HG02943 (cell line): Measurements from ENCODE around the gene CAST.
"Not testable (repeated sequence)": the region's sequence is repeated elsewhere in the genome, so short reads cannot be mapped to it uniquely, and the experiment has no call there.

ENCODE experiments used
- ATAC-seq: cut with Tn5 transposase; IDR thresholded peaks from one replicate; pipeline ENCODE4 v1.9.1; 2021; ENCODE audit warnings: mild to moderate bottlenecking, low read depth, moderate library complexity; ENCODE audit not compliant: unreplicated experiment

The CAST gene

GRCh38 chr5:96742538-96742937 lies 80.4 kb downstream of the CAST start:
- no peak for ATAC-seq

GRCh38 chr5:96743065-96743768 lies 81.0 kb downstream of the CAST start:
- ATAC-seq: no peak

- ATAC-seq: no peak
Measured at GRCh38 chr5:96743805-96744204, 81.6 kb downstream of the CAST start.

- not testable (repeated sequence) for ATAC-seq
Measured at GRCh38 chr5:96744218-96744617, 82.0 kb downstream of the CAST start.

- ATAC-seq: no peak
Measured at GRCh38 chr5:96745025-96745424, 82.8 kb downstream of the CAST start.

GRCh38 chr5:96745844-96746531 lies 83.8 kb downstream of the CAST start:
- no peak for ATAC-seq

GRCh38 chr5:96747720-96748119 lies 85.5 kb downstream of the CAST start:
- ATAC-seq: no peak

GRCh38 chr5:96750110-96750822 lies 88.1 kb downstream of the CAST start:
- ATAC-seq: no peak

GRCh38 chr5:96751203-96752169 lies 89.3 kb downstream of the CAST start:
- no peak for ATAC-seq

GRCh38 chr5:96752341-96753016 lies 90.3 kb downstream of the CAST start:
- ATAC-seq: no peak

GRCh38 chr5:96753017-96753397 lies 90.8 kb downstream of the CAST start:
- ATAC-seq: no peak

GRCh38 chr5:96753848-96754247 lies 91.7 kb downstream of the CAST start:
- no peak for ATAC-seq

- ATAC-seq: no peak
Measured at GRCh38 chr5:96755851-96756250, 93.7 kb downstream of the CAST start.

GRCh38 chr5:96756985-96757384 lies 94.8 kb downstream of the CAST start:
- no peak for ATAC-seq

- no peak for ATAC-seq
Measured at GRCh38 chr5:96758621-96759020, 96.4 kb downstream of the CAST start.

GRCh38 chr5:96761618-96762017 lies 99.4 kb downstream of the CAST start:
- no peak for ATAC-seq

- ATAC-seq: no peak
Measured at GRCh38 chr5:96763026-96763425, 100.8 kb downstream of the CAST start.

GRCh38 chr5:96765043-96765442 lies 102.9 kb downstream of the CAST start:
- ATAC-seq: no peak

- ATAC-seq: no peak
Measured at GRCh38 chr5:96768708-96769251, 106.6 kb downstream of the CAST start.

GRCh38 chr5:96771395-96771794 lies 109.2 kb downstream of the CAST start:
- no peak for ATAC-seq
